ENCODE results near the gene NEB. TPM values are rescaled to one million over a fixed set of nuclear protein-coding genes. Genes with fewer than 3 reads are reported as not detected.

The NEB gene
- polyA plus RNA-seq, 3 donors = 2.7 TPM; not detected in 2

DNA sequence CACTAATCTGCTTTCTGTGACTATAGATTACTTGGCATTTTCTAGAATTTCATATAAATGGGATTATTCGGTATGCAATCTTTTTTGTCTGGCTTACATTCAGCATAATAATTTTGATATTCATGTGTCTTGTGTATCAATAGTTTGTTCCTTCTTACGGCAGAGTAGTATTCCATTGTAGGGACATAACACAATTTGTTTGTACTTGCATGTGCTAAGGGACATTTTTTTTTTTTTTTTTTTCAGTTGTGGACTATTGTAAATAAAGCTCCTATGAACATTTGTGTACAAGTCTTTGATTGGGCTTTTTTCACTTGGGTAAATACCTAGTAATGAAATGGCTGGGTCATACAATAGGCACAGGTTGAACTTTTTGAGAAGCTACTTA, 48.9 kb upstream of the NEB start:
- Mint-ChIP-seq H3K27me3 (ENCODE audit: low read depth in 3 of 3) (peaks cover 0 to 2% (median 0%) of the 10 kb centered on the region in 3 donors), H3K4me1 (no peaks in the 10 kb centered on the region), H3K36me3 (peaks cover 55 to 73% of the 10 kb centered on the region in 2 donors), H3K4me3 (no peak overlapping the region), H3K27ac (no peak overlapping the region), H3K9me3 (peaks cover 0 to 8% (median 2%) of the 10 kb centered on the region in 7 donors)
- Histone ChIP-seq H3K4me3 (replicated peaks in 1 of 3; ENCODE audit: low read depth in 2 of 3, low read length in 3 of 3) (no peak overlapping the region), H2AFZ (ENCODE audit: insufficient read depth, low read depth, low read length, poor library complexity, severe bottlenecking) (no peak overlapping the region), H3K27ac (ENCODE audit: low read depth in 1 of 2, low read length in 2 of 2) (no peak overlapping the region), H3K4me1 (ENCODE audit: control insufficient read depth in 1 of 2, insufficient read depth in 2 of 2, low read length in 2 of 2) (no peaks in the 10 kb centered on the region), H4K20me1 (ENCODE audit: insufficient read depth, low read length) (no peaks in the 10 kb centered on the region), H3K9ac (ENCODE audit: insufficient read depth, low read length, poor library complexity, severe bottlenecking) (no peak overlapping the region), H3K4me2 (replicated peaks; ENCODE audit: extremely low read depth, low read length, poor library complexity, severe bottlenecking) (no peak overlapping the region), H3K79me2 (ENCODE audit: insufficient read depth, low read length) (no peaks in the 10 kb centered on the region), H3K36me3 (replicated peaks in 1 of 2; ENCODE audit: control insufficient read depth in 1 of 2, insufficient read depth in 2 of 2, low read length in 2 of 2) (peaks cover 38 to 71% of the 10 kb centered on the region in 2 donors), H3K9me3 (replicated peaks in 1 of 2; ENCODE audit: control insufficient read depth in 1 of 2, insufficient read depth in 1 of 2, low read length in 2 of 2) (no peaks in the 10 kb centered on the region), H3K27me3 (ENCODE audit: control insufficient read depth in 2 of 2, insufficient read depth in 2 of 2, low read length in 2 of 2) (no peaks in the 10 kb centered on the region)
- TF ChIP-seq, protein P1, sequence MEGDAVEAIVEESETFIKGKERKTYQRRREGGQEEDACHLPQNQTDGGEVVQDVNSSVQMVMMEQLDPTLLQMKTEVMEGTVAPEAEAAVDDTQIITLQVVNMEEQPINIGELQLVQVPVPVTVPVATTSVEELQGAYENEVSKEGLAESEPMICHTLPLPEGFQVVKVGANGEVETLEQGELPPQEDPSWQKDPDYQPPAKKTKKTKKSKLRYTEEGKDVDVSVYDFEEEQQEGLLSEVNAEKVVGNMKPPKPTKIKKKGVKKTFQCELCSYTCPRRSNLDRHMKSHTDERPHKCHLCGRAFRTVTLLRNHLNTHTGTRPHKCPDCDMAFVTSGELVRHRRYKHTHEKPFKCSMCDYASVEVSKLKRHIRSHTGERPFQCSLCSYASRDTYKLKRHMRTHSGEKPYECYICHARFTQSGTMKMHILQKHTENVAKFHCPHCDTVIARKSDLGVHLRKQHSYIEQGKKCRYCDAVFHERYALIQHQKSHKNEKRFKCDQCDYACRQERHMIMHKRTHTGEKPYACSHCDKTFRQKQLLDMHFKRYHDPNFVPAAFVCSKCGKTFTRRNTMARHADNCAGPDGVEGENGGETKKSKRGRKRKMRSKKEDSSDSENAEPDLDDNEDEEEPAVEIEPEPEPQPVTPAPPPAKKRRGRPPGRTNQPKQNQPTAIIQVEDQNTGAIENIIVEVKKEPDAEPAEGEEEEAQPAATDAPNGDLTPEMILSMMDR (IDR thresholded peaks at IDR 0.05) = no peak
- no peak for DNase-seq
- intact Hi-C loops (cut with micrococcal nuclease) = no loop called here
- WGBS (ENCODE audit: insufficient coverage) = no CpG with 5 or more reads among the region's 2 CpGs

DNA sequence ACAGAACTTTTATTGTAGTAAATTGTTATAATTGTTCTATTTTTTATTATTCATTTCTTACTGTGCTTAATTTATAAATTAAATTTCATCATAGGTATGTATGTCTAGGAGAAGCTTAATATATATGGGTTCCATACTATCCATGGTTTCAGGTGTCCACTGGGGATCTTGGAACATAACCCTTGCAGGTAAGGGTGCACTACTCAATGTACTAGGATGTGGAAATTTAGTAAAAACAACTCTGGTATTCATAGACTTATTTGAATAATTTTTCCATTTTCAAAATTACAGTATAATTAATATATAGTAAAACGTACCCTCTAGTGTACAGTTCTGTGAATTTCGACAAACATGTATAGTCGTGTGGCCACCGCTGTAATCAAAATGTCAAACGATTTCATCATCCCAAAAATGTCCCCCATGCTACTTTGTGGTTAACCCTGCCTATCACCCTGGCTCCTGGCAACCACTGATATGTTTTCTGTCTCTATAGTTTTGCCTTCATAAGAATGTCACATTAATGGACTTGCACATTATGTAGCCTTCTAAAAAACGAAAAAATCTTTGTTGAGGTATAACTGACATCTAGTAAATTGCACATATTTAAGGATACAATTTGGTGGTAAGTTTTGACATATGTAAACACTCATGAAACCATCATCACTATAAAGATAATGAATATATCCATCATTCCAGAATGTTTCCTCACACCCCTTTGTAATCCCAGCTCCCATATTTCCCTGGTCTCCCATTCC, 48.3 kb upstream of the NEB start:
- Histone ChIP-seq H2AFZ (ENCODE audit: insufficient read depth, low read depth, low read length, poor library complexity, severe bottlenecking) (no peak overlapping the region), H3K79me2 (ENCODE audit: insufficient read depth, low read length) (no peaks in the 10 kb centered on the region), H3K4me2 (replicated peaks; ENCODE audit: extremely low read depth, low read length, poor library complexity, severe bottlenecking) (no peak overlapping the region), H3K4me3 (replicated peaks in 1 of 3; ENCODE audit: low read depth in 2 of 3, low read length in 3 of 3) (no peak overlapping the region), H3K4me1 (ENCODE audit: control insufficient read depth in 1 of 2, insufficient read depth in 2 of 2, low read length in 2 of 2) (no peaks in the 10 kb centered on the region), H3K9ac (ENCODE audit: insufficient read depth, low read length, poor library complexity, severe bottlenecking) (no peak overlapping the region), H3K27me3 (ENCODE audit: control insufficient read depth in 2 of 2, insufficient read depth in 2 of 2, low read length in 2 of 2) (no peaks in the 10 kb centered on the region), H4K20me1 (ENCODE audit: insufficient read depth, low read length) (no peaks in the 10 kb centered on the region), H3K9me3 (replicated peaks in 1 of 2; ENCODE audit: control insufficient read depth in 1 of 2, insufficient read depth in 1 of 2, low read length in 2 of 2) (no peaks in the 10 kb centered on the region), H3K27ac (ENCODE audit: low read depth in 1 of 2, low read length in 2 of 2) (no peak overlapping the region), H3K36me3 (replicated peaks in 1 of 2; ENCODE audit: control insufficient read depth in 1 of 2, insufficient read depth in 2 of 2, low read length in 2 of 2) (peaks cover 36 to 76% of the 10 kb centered on the region in 2 donors)
- Mint-ChIP-seq H3K27me3 (ENCODE audit: low read depth in 3 of 3) (no peaks in the 10 kb centered on the region), H3K4me1 (no peaks in the 10 kb centered on the region), H3K9me3 (peaks cover 0 to 9% (median 2%) of the 10 kb centered on the region in 7 donors), H3K27ac (no peak overlapping the region), H3K36me3 (peaks cover 55 to 72% of the 10 kb centered on the region in 2 donors), H3K4me3 (no peak overlapping the region)
- DNase-seq = no peak
- WGBS (ENCODE audit: insufficient coverage) = 60% methylated on average over 2 of the region's 6 CpGs
- intact Hi-C loops (cut with micrococcal nuclease) = no loop called here
- TF ChIP-seq, protein P1 (IDR thresholded peaks at IDR 0.05) = no peak
